Stimulated activated CD8-positive, alpha-beta memory T cell treated with anti-CD3 and anti-CD28 coated beads, Interleukin-7, amount 100 ng/mL, for 4 hours (primary cell): ENCODE data around the gene KCNQ1.

Experiments used
- DNase-seq, 2 donors: peaks; one replicate each; pipeline ENCODE4 v3.0.0-alpha.2; 2020; ENCODE audit warnings: low read depth in 2 of 2

The KCNQ1 gene

GRCh38 chr11:2524446-2525165, 79.8 kb downstream of the KCNQ1 start:
- DNase-seq, result no peak

- no peak for DNase-seq
Observed at GRCh38 chr11:2525166-2525861, 80.5 kb downstream of the KCNQ1 start.

GRCh38 chr11:2525941-2526807, 81.4 kb downstream of the KCNQ1 start:
- no peak for DNase-seq

GRCh38 chr11:2526808-2527381, 82.1 kb downstream of the KCNQ1 start:
- DNase-seq, result no peak

- no peak for DNase-seq
Observed at GRCh38 chr11:2527621-2528291, 82.9 kb downstream of the KCNQ1 start.

- no peak for DNase-seq
Observed at GRCh38 chr11:2528301-2529050, 83.7 kb downstream of the KCNQ1 start.

GRCh38 chr11:2529173-2529572, 84.4 kb downstream of the KCNQ1 start:
- DNase-seq, result no peak

- DNase-seq, result no peak
Observed at GRCh38 chr11:2529636-2530035, 84.8 kb downstream of the KCNQ1 start.

GRCh38 chr11:2530131-2530854, 85.5 kb downstream of the KCNQ1 start:
- DNase-seq, result no peak

- DNase-seq, result no peak
Observed at GRCh38 chr11:2530855-2531200, 86.0 kb downstream of the KCNQ1 start.

- DNase-seq, result peak in 1 of 2 donors; percentile 42
Observed at GRCh38 chr11:2531277-2531986, 86.6 kb downstream of the KCNQ1 start.

- DNase-seq, result no peak
Observed at GRCh38 chr11:2531987-2532703, 87.3 kb downstream of the KCNQ1 start.

- peak; percentile 76 to 83 for DNase-seq
Observed at GRCh38 chr11:2532704-2533586, 88.1 kb downstream of the KCNQ1 start.

- DNase-seq, result peak in 1 of 2 donors; percentile 38
Observed at GRCh38 chr11:2533587-2534133, 88.9 kb downstream of the KCNQ1 start.

GRCh38 chr11:2534134-2534956, 89.5 kb downstream of the KCNQ1 start:
- DNase-seq, result no peak

GRCh38 chr11:2534957-2535672, 90.3 kb downstream of the KCNQ1 start:
- DNase-seq, result no peak
